RWPE1 (cell line): Measurements from ENCODE around the gene IRAG1.

Experiments
- CTCF ChIA-PET: fragments of 350-600 bp; sonication (Branson Sonifier 250); formaldehyde crosslinking; extraction: SDS; loops from one replicate; lab custom pipeline; 2021; lab: Yijun Ruan, JAX
- POLR2A ChIA-PET: fragments of 400-600 bp; formaldehyde crosslinking; extraction: SDS; loops from one replicate; lab custom pipeline; 2020; ENCODE audit warnings: antibody characterized with exemption; ENCODE audit not compliant: low non-redundant PET; lab: Yijun Ruan, JAX
- DNase-seq: peaks from one replicate; pipeline ENCODE4 v3.0.0; 2012; ENCODE audit warnings: low spot score
- H3K27ac ChIP-seq: fragments of 450-650 bp; 2 replicates; pipeline ENCODE4 v1.5.1; 2017
- TF ChIP-seq, protein P1 (sequence below): fragments of 450-650 bp; conservative IDR thresholded peaks from 2 replicates; pipeline ENCODE4 v1.5.1; 2017; ENCODE audit warnings: low read depth, mild to moderate bottlenecking

Gene IRAG1, protein sequence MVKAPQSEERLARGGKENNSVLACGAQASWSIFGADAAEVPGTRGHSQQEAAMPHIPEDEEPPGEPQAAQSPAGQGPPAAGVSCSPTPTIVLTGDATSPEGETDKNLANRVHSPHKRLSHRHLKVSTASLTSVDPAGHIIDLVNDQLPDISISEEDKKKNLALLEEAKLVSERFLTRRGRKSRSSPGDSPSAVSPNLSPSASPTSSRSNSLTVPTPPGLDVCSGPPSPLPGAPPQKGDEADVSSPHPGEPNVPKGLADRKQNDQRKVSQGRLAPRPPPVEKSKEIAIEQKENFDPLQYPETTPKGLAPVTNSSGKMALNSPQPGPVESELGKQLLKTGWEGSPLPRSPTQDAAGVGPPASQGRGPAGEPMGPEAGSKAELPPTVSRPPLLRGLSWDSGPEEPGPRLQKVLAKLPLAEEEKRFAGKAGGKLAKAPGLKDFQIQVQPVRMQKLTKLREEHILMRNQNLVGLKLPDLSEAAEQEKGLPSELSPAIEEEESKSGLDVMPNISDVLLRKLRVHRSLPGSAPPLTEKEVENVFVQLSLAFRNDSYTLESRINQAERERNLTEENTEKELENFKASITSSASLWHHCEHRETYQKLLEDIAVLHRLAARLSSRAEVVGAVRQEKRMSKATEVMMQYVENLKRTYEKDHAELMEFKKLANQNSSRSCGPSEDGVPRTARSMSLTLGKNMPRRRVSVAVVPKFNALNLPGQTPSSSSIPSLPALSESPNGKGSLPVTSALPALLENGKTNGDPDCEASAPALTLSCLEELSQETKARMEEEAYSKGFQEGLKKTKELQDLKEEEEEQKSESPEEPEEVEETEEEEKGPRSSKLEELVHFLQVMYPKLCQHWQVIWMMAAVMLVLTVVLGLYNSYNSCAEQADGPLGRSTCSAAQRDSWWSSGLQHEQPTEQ

DNA sequence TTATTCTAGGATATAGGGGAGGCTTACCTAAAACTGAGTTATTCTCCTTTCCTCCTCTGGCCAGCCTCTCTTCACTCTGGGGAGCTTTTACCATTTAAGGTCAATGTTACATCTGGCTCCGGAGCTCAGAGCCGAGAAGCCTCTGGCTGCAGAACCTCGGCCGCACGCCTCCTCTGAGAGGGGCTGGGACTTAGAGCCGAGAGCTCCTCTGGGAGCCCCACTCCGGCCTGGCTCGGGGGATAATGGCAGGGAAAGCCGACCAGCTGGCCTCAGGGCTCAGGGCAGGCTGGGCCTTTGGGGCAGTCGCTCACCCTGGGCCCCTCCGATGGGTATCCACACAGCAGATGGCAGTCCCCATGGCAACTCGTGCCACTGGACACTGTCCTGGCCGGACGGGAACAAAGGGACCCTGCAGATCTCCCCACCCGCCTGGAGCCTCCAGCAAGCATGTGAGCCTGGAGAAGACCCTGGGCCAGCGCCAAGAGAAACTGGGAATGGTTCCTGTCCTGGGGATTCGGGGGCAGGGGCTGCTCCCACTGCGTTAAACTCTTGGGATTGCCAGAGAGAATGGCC lies at the start of gene IRAG1:
Gene IRAG1 (minus strand): TSS at position 247 of the 573 bp plus-strand sequence. CDS start 153 bp downstream, at position 94.
- ChIA-PET CTCF (no interaction called here), POLR2A (no interaction called here)
- TF ChIP-seq, protein P1, sequence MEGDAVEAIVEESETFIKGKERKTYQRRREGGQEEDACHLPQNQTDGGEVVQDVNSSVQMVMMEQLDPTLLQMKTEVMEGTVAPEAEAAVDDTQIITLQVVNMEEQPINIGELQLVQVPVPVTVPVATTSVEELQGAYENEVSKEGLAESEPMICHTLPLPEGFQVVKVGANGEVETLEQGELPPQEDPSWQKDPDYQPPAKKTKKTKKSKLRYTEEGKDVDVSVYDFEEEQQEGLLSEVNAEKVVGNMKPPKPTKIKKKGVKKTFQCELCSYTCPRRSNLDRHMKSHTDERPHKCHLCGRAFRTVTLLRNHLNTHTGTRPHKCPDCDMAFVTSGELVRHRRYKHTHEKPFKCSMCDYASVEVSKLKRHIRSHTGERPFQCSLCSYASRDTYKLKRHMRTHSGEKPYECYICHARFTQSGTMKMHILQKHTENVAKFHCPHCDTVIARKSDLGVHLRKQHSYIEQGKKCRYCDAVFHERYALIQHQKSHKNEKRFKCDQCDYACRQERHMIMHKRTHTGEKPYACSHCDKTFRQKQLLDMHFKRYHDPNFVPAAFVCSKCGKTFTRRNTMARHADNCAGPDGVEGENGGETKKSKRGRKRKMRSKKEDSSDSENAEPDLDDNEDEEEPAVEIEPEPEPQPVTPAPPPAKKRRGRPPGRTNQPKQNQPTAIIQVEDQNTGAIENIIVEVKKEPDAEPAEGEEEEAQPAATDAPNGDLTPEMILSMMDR = no peak
- no peak for DNase-seq
- H3K27ac ChIP-seq = no peak within 1 kb of the TSS

DNA sequence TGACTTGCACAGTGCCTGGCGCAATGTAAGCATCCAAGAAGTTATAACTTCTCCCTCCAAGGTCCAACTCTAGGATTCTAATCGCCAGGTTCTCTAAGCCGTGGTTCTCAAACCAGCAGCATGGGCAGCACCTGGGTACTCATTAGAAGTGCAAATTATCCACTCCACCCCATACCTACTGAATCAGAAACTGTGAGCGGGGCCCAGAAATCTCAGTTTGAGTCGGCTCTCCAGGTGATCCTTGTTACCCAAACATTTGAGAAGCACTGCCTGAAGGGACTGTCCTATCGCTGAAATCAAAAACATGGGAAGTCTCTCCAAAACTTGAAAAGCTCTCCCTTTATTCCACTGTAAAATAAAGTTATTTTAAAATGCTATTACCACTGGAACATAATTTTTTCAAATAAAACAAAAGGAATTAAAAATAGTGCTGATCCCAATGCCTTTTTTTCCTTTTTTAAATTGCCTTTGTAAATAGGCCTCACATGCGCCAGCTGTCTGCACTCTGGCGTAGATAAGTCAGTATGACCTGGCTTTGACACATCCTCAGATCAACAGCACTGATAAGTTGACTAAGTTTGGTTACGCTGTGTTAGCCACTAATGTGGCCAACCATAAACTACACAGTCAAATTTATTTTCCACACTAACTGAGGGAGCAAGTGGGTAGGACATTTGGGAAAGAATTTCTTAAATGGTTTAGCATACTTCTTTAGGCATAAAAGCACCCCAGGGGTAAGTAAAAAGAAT lies 49.1 kb upstream of the IRAG1 start:
- no peak for DNase-seq
- CTCF ChIA-PET = interaction anchor here (1.0 kb wide), 1 partner anchor 336 kb away, joined by 3 read pairs; no protein-coding TSS in a partner anchor
- POLR2A ChIA-PET = no interaction called here
- TF ChIP-seq, protein P1 = no peak
- H3K27ac ChIP-seq = no peak overlapping the region

DNA sequence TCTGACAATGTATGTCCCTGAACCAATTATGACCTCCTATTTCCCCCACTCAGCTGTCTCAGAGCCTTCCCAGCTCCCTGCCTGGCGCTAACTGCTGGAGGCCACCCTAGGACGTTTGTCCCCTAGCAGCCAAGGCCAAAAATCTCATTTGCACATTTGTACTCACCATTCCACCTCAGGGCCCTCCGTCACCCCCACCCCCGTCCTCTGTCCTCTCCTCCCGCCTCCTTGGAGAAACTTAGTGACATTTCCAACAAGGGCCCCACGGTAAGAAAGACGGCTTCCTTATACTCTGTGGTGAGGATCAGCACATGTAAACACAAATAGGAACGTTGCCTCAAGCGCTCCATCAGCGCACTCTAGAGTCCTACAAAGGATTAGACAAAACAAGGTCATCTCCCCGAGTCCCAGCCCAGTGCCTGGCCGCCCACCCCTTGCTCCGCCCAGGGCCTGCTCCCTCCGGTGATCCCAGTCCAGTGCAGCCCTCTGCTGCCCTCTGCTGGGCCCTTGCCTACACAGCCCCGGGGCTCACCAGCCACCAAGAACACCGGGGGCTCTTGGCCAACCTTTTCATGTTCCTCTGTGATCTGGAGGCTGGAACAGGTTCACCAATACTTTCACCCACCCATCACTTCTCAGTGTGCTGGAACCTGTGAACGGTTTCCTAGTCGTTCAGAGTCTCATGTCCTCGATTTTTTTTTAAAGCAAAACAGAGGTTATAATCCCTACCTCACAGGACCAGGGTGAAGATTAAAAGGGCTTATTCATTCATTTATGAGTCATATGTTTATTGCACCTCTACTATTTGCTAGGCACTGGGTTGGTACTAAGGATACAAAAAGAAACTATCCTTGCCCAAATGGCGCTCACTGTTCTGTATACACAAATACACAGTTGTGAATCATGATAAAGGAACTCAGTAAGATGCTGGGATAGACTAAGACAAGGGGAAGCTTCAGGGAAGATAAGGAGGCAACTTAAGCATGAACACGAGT lies 42.2 kb upstream of the IRAG1 start:
- TF ChIP-seq, protein P1 = peak; percentile 98
- peak overlapping the region; percentile 29; the same call in 1 of the 2 replicates for H3K27ac ChIP-seq
- DNase-seq = peak; percentile 93
- ChIA-PET CTCF (interaction anchor here (0.5 to 1.0 kb wide), 11 partner anchors 27 to 1999 kb away, joined by 3 to 5 read pairs (median 4); no protein-coding TSS in a partner anchor), POLR2A (no interaction called here)

DNA sequence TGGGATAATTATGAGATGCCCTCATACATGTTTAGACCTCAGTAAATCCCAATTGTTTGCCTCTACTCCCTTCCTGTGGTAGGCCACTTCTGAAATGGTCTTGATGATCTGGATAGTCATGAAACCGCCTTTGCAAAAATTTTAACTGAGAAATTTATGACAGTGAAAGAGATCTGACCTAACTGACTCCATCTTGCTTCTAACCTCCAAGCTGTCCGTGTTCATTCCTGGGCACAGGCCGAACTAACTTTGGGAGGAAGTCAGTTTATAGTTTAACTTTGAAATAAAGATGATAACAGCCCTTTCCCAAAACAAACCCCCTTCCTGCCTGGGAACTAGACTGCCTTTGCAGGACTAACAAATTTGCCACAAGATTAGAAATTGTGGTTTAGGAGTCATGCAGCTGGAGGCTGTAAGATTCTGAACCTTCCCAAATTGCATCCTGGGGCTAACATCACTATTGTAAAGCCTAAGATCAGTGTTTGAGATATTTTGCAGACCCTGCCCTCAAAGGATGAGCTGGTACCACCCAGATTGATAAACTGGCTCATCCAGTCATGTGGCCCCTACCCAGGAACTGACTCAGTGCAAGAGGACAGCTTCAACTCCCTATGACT lies 37.6 kb upstream of the IRAG1 start:
- DNase-seq = no peak
- ChIA-PET CTCF (no interaction called here), POLR2A (no interaction called here)
- TF ChIP-seq, protein P1 = no peak
- no peak overlapping the region for H3K27ac ChIP-seq

DNA sequence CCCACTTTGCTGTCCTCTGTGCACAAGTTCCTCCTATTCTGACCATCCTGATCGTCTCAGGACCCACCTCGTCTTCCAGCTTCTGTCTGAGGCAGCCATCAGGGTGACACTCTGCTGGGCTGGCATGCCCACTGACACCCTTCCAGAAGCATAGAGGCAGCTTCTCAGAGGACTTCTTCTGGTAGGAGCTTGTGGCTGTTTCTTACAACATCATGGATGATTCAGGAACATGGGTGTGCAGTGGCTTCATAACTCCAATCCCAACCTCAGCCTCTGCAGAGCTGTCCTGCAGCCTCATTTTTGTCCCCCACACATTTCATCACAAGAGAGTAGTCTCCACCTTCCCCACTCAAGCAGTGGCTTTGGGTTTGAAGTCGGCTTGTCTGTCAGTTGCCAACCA lies 36.6 kb upstream of the IRAG1 start:
- H3K27ac ChIP-seq = no peak overlapping the region
- no peak for DNase-seq
- POLR2A ChIA-PET = no interaction called here
- TF ChIP-seq, protein P1 = no peak
- CTCF ChIA-PET = interaction anchor here (0.6 to 1.0 kb wide), 3 partner anchors 216 to 324 kb away, joined by 3 to 5 read pairs (median 3); no protein-coding TSS in a partner anchor
